CD4-positive, alpha-beta T cell treated with Interferon alpha-2 for 1 hour (primary cell): ENCODE measurements around the gene GPR119.
"Not testable (repeated sequence)": the region's sequence is repeated elsewhere in the genome, so short reads cannot be mapped to it uniquely, and the experiment has no call there.

ENCODE experiments used
- DNase-seq, 2 donors: peaks; one replicate each; pipeline ENCODE4 v3.0.0-alpha.2; 2020 to 2022

Gene GPR119

DNA sequence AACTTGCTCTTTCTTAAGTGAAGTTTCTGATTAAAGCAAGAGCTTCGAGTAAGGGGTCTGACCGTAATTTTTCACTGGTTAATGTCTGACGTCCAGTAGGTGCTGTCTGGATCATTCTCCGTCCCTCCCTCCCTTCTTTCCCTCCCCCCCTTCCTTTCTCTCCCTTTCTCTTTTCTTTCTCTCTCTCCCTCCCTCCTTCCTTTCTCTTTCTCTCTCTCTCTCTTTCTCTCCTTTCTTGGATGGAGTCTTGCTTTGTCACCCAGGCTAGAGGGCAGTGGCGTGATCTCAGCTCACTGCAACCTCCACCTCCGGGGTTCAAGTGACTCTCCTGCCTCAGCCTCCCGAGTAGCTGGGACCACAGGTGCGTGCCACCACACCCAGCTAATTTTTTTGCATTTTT lies 46.6 kb downstream of the GPR119 start:
- not testable (repeated sequence) for DNase-seq

DNA sequence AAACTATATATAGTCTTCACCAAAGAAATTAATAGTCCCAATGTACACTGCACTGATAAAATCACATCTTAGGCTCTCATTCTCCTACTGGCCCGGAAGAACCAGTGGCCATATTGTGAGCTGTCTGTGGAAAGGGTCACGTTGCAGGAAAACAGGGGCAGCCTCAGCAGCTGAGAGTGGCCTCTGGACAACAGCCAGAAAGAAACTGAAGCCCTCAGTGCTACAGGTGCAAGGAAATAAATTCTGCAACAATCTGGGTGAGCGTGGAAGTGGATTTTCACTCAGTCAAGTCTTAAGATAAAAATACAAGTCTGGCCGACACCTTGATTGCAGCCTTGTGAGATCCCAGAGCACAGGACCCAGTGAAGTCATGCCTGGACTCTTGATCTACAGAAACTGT lies 48.9 kb downstream of the GPR119 start:
- DNase-seq, result no peak
